CD4-positive, alpha-beta T cell (primary cell): ENCODE measurements around the gene UGT1A5. TPM values are rescaled to one million over a fixed set of nuclear protein-coding genes. Genes with fewer than 3 reads are reported as not detected.

ENCODE experiments used
- ATAC-seq: fragments of 200-7000 bp; cut with Tn5 transposase; one replicate; pipeline ENCODE4 v1.10.0; 2022; ENCODE audit warnings: mild to moderate bottlenecking; ENCODE audit not compliant: poor library complexity
- CTCF ChIA-PET: fragments of 350-600 bp; sonication (Branson Sonifier 250); formaldehyde crosslinking; loops from one replicate; lab custom pipeline; 2021; ENCODE audit warnings: antibody characterized with exemption, inconsistent platforms; lab: Charles Lee
- POLR2A ChIA-PET: fragments of 350-600 bp; sonication (Branson Sonifier 250); formaldehyde crosslinking; loops from one replicate; lab custom pipeline; 2021; ENCODE audit warnings: antibody characterized with exemption, inconsistent platforms; lab: Charles Lee
- DNase-seq, 14 experiments: peaks; one replicate each; pipeline ENCODE4 v3.0.0-alpha.2; 2013 to 2020; ENCODE audit warnings: mixed read lengths in 2 of 14
- H3K27ac ChIP-seq, 2 donors: one replicate each; pipeline versions ENCODE4 v1.5.1 to v1.7.0; 2013; ENCODE audit warnings: low read length in 2 of 2, low read depth in 1 of 2, mild to moderate bottlenecking in 1 of 2
- H3K27me3 ChIP-seq, 2 experiments: 1 replicate in 1 of 2; 2 replicates in 1 of 2; pipeline versions ENCODE4 v1.6.1 to v1.7.0; 2013; ENCODE audit warnings: low read length in 2 of 2, control low read depth in 1 of 2, mild to moderate bottlenecking in 1 of 2, moderate library complexity in 1 of 2; ENCODE audit not compliant: insufficient read depth in 2 of 2, control insufficient read depth in 1 of 2
- H3K36me3 ChIP-seq: one replicate; pipeline ENCODE4 v1.6.1; 2013; ENCODE audit warnings: low read length, control low read depth; ENCODE audit not compliant: insufficient read depth
- H3K4me1 ChIP-seq: one replicate; pipeline ENCODE4 v1.6.1; 2013; ENCODE audit warnings: low read length, control low read depth; ENCODE audit not compliant: insufficient read depth
- H3K4me3 ChIP-seq: one replicate; pipeline ENCODE4 v1.5.1; 2013; ENCODE audit warnings: mild to moderate bottlenecking, low read length, moderate library complexity
- H3K9me3 ChIP-seq, 2 experiments: 1 replicate in 1 of 2; 2 replicates in 1 of 2; pipeline versions ENCODE4 v1.6.1 to v1.7.0; 2013; ENCODE audit warnings: low read length in 2 of 2, mild to moderate bottlenecking in 2 of 2, control low read depth in 1 of 2, moderate library complexity in 1 of 2; ENCODE audit not compliant: control insufficient read depth in 1 of 2, insufficient read depth in 1 of 2
- H3K27ac Mint-ChIP-seq: one replicate; pipeline ENCODE4 v1.8.0; 2020; ENCODE audit warnings: mixed read lengths
- H3K27me3 Mint-ChIP-seq: one replicate; pipeline ENCODE4 v1.8.0; 2021; ENCODE audit warnings: mixed read lengths
- H3K36me3 Mint-ChIP-seq: one replicate; pipeline ENCODE4 v1.8.0; 2021; ENCODE audit warnings: low read depth, mixed read lengths
- H3K4me1 Mint-ChIP-seq: one replicate; pipeline ENCODE4 v1.8.0; 2021; ENCODE audit warnings: low read depth, mixed read lengths
- H3K4me3 Mint-ChIP-seq: one replicate; pipeline ENCODE4 v1.8.0; 2020; ENCODE audit warnings: mild to moderate bottlenecking, mixed read lengths
- H3K9me3 Mint-ChIP-seq: one replicate; pipeline ENCODE4 v1.8.0; 2020; ENCODE audit warnings: mixed read lengths
- CTCF ChIP-seq: fragments of 200-600 bp; IDR thresholded peaks from one replicate; pipeline ENCODE4 v1.8.0; 2022; ENCODE audit warnings: antibody characterized with exemption, mild to moderate bottlenecking
- intact Hi-C, 2 experiments: fragments of 100-400 bp; cut with DNase I in 1 of 2; cut with micrococcal nuclease in 1 of 2; formaldehyde crosslinking; loops; one replicate each; pipeline versions ENCODE4 v1.15.1 to v1.9.0; 2023 to 2025; cut with DNase I, micrococcal nuclease
- polyA plus RNA-seq, 2 donors: library from polyadenylated mRNA; unstranded; fragments of 120-200 nt; gene quantifications; one replicate each; pipeline ENCODE4 v1.2.1, GENCODE V29; 2013
- total RNA-seq, 174 experiments: library from RNA in 2 of 174; stranded (reverse) in 2 of 174; gene quantifications; one replicate each; pipeline ENCODE4 v1.2.3 and lab custom pipeline; 2021 to 2026

Gene UGT1A5
- total RNA-seq, result not detected
- not detected for polyA plus RNA-seq (2013, experiment 1 of 2)
- polyA plus RNA-seq (2013, experiment 2 of 2), result not detected

DNA sequence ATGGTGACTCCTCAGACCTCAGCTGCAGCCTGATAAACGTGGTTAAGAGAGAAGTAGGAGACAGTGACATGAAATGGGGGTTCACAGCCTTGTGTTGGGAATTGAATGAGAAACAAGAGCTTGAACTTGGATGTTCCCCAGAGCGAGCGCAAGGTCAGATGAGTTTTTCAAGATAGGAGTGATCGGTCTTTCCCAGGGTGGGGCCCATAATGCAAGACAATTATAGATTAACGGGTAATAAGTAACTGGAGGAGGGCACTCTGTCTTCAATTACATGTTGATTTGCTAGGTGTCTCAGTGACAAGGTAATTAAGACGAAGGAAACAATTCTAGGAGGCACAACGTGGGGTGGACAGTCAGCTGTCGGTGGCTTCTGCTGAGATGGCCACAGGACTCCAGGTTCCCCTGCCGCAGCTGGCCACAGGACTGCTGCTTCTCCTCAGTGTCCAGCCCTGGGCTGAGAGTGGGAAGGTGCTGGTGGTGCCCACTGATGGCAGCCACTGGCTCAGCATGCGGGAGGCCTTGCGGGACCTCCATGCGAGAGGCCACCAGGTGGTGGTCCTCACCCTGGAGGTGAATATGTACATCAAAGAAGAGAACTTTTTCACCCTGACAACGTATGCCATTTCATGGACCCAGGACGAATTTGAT is at the start of gene UGT1A5:
Gene UGT1A5, plus strand, starts transcription at position 297 of the 651 bp plus-strand sequence. Its CDS starts 85 bp downstream, at position 382.
- POLR2A ChIA-PET, result no interaction called here
- no peak for TF ChIP-seq CTCF
- no peak for ATAC-seq
- Mint-ChIP-seq H3K27ac (no peak within 1 kb of the TSS), H3K27me3 (peaks cover 26% of the 10 kb centered on the region), H3K36me3 (no peaks in the 10 kb centered on the region), H3K4me1 (no peaks in the 10 kb centered on the region), H3K9me3 (no peaks in the 10 kb centered on the region), H3K4me3 (no peak within 1 kb of the TSS)
- Histone ChIP-seq H3K27ac (no peak within 1 kb of the TSS), H3K36me3 (no peaks in the 10 kb centered on the region), H3K27me3 (peaks cover 4 to 11% of the 10 kb centered on the region in 2 experiments), H3K4me1 (no peaks in the 10 kb centered on the region), H3K4me3 (no peak within 1 kb of the TSS), H3K9me3 (no peaks in the 10 kb centered on the region)
- CTCF ChIA-PET, result no interaction called here
- intact Hi-C loops, result loop anchor here (5.0 to 10.0 kb wide), 4 partner anchors 310 to 950 kb away; no protein-coding TSS in a partner anchor
- DNase-seq, result no peak

- H3K27ac Mint-ChIP-seq, result no peak overlapping the region
- no peak for ATAC-seq
- no peaks in the 10 kb centered on the region for H3K4me1 Mint-ChIP-seq
- Histone ChIP-seq H3K9me3 (no peaks in the 10 kb centered on the region), H3K36me3 (no peaks in the 10 kb centered on the region), H3K27ac (no peak overlapping the region), H3K4me3 (no peak overlapping the region), H3K4me1 (no peaks in the 10 kb centered on the region), H3K27me3 (peaks cover 7% of the 10 kb centered on the region in 2 experiments)
- H3K27me3 Mint-ChIP-seq, result peaks cover 41% of the 10 kb centered on the region
- H3K9me3 Mint-ChIP-seq, result peaks cover 9% of the 10 kb centered on the region
- intact Hi-C loops, result no loop called here
- no peaks in the 10 kb centered on the region for H3K36me3 Mint-ChIP-seq
- DNase-seq, result no peak
- ChIA-PET POLR2A (no interaction called here), CTCF (no interaction called here)
- TF ChIP-seq CTCF, result no peak
- H3K4me3 Mint-ChIP-seq, result no peak overlapping the region
Measured at GRCh38 chr2:233663911-233664310, 48.8 kb upstream of the UGT1A5 start.

DNA sequence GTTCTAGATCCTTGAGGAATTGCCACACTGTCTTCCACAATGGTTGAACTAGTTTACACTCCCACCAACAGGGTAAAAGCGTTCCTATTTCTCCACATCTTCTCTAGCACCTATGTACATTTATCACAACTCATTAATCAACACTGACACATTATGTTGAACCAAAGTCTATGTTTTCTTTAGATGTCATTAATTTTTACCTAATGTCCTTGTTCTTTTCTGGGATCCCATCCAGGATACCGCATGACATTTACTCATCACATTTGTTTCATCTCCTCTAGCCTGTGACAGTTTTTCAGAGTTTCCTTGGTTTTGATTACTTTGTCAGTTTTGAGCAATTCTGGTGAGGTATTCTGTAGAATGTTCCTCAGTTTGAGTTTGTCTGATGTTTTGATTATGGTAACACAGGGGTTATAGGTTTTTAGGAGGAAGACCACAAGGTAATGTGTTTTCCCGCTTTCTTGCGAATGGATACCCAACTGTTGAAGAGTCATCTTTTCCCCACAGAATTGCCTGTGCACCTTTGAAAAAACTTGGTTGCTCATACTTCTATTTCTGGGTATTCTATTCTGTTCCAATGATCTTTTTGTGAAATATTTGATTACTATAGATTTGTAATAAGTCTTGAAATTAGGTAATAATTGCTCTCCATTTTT is 44.0 kb upstream of the UGT1A5 start:
- ChIA-PET POLR2A (no interaction called here), CTCF (no interaction called here)
- intact Hi-C loops, result no loop called here
- no peaks in the 10 kb centered on the region for H3K4me1 ChIP-seq
- no peaks in the 10 kb centered on the region for H3K36me3 ChIP-seq
- H3K4me3 Mint-ChIP-seq, result no peak overlapping the region
- H3K27ac ChIP-seq, result no peak overlapping the region
- no peak for TF ChIP-seq CTCF
- no peaks in the 10 kb centered on the region for H3K36me3 Mint-ChIP-seq
- ATAC-seq (no peak), DNase-seq (no peak)
- H3K4me3 ChIP-seq, result no peak overlapping the region
- no peaks in the 10 kb centered on the region for H3K4me1 Mint-ChIP-seq
- H3K27me3 ChIP-seq, result peaks cover 2 to 13% of the 10 kb centered on the region in 2 experiments
- H3K27me3 Mint-ChIP-seq, result peaks cover 52% of the 10 kb centered on the region
- no peak overlapping the region for H3K27ac Mint-ChIP-seq
- peaks cover 9% of the 10 kb centered on the region for H3K9me3 Mint-ChIP-seq
- H3K9me3 ChIP-seq, result no peaks in the 10 kb centered on the region
